ENCODE results near the gene GALNT14. TPM values are rescaled to one million over a fixed set of nuclear protein-coding genes. Genes with fewer than 3 reads are reported as not detected.

Gene GALNT14
- polyA plus RNA-seq, 1 experiment = 3.5 TPM

- ChIA-PET POLR2A (no interaction called here), CTCF (no interaction called here)
- Histone ChIP-seq H3K4me3 (ENCODE audit: low read depth, low read length) (no peak overlapping the region), H3K27me3 (ENCODE audit: control insufficient read depth, insufficient read depth, low read length) (no peaks in the 10 kb centered on the region), H3K36me3 (ENCODE audit: control insufficient read depth, insufficient read depth, low read length) (no peaks in the 10 kb centered on the region)
- no peak for TF ChIP-seq CTCF (IDR thresholded peaks at IDR 0.05; ENCODE audit: insufficient read depth, low read depth, low read length)
- no peak for DNase-seq (ENCODE audit: low read depth)
Measured at GRCh38 chr2:31012406-31012805, 125.8 kb downstream of the GALNT14 start.

DNA sequence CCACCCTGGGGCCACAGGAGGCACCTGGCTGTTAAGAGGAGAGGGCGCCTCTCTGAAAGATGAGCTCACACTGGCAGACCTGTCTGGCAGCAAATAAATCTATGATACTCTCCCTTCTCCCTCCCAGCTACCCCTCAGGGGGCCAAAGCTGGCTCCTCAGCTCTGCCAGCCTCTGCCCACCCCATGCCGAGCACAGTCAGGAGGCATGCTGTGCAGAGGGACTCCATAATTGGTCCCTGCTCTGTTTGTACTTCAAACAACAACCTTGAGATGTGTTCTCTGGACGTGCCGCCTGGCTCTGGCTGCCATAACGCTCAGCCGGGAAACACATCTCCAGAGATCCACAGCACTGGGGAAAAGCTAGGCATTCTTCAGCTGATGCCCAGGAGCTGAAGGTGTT is 126.7 kb downstream of the GALNT14 start:
- Histone ChIP-seq H3K27me3 (ENCODE audit: control insufficient read depth, insufficient read depth, low read length) (no peaks in the 10 kb centered on the region), H3K4me3 (ENCODE audit: low read depth, low read length) (no peak overlapping the region), H3K36me3 (ENCODE audit: control insufficient read depth, insufficient read depth, low read length) (no peaks in the 10 kb centered on the region)
- CTCF ChIA-PET = no interaction called here
- TF ChIP-seq CTCF (IDR thresholded peaks at IDR 0.05; ENCODE audit: insufficient read depth, low read depth, low read length) = no peak
- no peak for DNase-seq (ENCODE audit: low read depth)
- POLR2A ChIA-PET = no interaction called here

- DNase-seq (ENCODE audit: low read depth) = no peak
- POLR2A ChIA-PET = no interaction called here
- H3K4me3 ChIP-seq (ENCODE audit: low read depth, low read length) = no peak overlapping the region
Measured at GRCh38 chr2:31008561-31009114, 129.6 kb downstream of the GALNT14 start.

GRCh38 chr2:31004257-31004656 is 134.0 kb downstream of the GALNT14 start:
- ChIA-PET CTCF (no interaction called here), POLR2A (no interaction called here)
- TF ChIP-seq CTCF (IDR thresholded peaks at IDR 0.05; ENCODE audit: insufficient read depth, low read depth, low read length) = no peak
- no peak overlapping the region for H3K4me3 ChIP-seq (ENCODE audit: low read depth, low read length)
- H3K27me3 ChIP-seq (ENCODE audit: control insufficient read depth, insufficient read depth, low read length) = no peaks in the 10 kb centered on the region
- DNase-seq (ENCODE audit: low read depth) = no peak
- H3K36me3 ChIP-seq (ENCODE audit: control insufficient read depth, insufficient read depth, low read length) = no peaks in the 10 kb centered on the region

More at GRCh38 chr2:31008561-31009114, 129.6 kb downstream of the GALNT14 start:
- no peak for TF ChIP-seq CTCF (IDR thresholded peaks at IDR 0.05; ENCODE audit: insufficient read depth, low read depth, low read length)
- Histone ChIP-seq H3K27me3 (ENCODE audit: control insufficient read depth, insufficient read depth, low read length) (no peaks in the 10 kb centered on the region), H3K36me3 (ENCODE audit: control insufficient read depth, insufficient read depth, low read length) (no peaks in the 10 kb centered on the region)
- CTCF ChIA-PET = no interaction called here

DNA sequence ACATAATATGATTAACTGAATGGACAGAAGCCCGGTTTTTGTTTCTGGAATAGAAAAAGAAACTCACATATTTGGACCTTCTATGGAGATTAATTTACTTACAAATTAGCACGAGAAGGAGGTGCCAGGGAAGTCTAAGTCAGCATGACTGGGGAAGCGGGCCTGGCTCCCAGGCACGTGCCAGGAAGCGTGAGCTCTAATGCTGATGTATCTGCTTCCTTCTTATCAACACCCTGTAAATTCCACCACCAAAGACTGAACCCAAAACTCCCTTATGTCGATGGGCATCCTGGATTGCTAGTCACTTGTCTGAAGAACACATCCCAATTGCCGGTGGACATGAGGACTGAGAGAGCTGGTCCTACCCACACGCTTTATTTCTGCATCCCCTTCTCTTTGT is 134.5 kb downstream of the GALNT14 start:
- Histone ChIP-seq H3K36me3 (ENCODE audit: control insufficient read depth, insufficient read depth, low read length) (no peaks in the 10 kb centered on the region), H3K4me3 (ENCODE audit: low read depth, low read length) (no peak overlapping the region), H3K27me3 (ENCODE audit: control insufficient read depth, insufficient read depth, low read length) (no peaks in the 10 kb centered on the region)
- POLR2A ChIA-PET = no interaction called here
- TF ChIP-seq CTCF (IDR thresholded peaks at IDR 0.05; ENCODE audit: insufficient read depth, low read depth, low read length) = no peak
- CTCF ChIA-PET = no interaction called here
- DNase-seq (ENCODE audit: low read depth) = no peak
